HG03571 (cell line): ENCODE results near the gene LBP.
"Not testable (repeated sequence)": the region's sequence is repeated elsewhere in the genome, so short reads cannot be mapped to it uniquely, and the experiment has no call there.

Source experiments
- ATAC-seq: cut with Tn5 transposase; IDR thresholded peaks from one replicate; pipeline ENCODE4 v1.9.1; 2021; ENCODE audit not compliant: unreplicated experiment

The LBP gene

GRCh38 chr20:38393259-38393658, 47.0 kb downstream of the LBP start:
- no peak for ATAC-seq

- ATAC-seq: no peak
Observed at GRCh38 chr20:38395165-38395564, 48.9 kb downstream of the LBP start.

DNA sequence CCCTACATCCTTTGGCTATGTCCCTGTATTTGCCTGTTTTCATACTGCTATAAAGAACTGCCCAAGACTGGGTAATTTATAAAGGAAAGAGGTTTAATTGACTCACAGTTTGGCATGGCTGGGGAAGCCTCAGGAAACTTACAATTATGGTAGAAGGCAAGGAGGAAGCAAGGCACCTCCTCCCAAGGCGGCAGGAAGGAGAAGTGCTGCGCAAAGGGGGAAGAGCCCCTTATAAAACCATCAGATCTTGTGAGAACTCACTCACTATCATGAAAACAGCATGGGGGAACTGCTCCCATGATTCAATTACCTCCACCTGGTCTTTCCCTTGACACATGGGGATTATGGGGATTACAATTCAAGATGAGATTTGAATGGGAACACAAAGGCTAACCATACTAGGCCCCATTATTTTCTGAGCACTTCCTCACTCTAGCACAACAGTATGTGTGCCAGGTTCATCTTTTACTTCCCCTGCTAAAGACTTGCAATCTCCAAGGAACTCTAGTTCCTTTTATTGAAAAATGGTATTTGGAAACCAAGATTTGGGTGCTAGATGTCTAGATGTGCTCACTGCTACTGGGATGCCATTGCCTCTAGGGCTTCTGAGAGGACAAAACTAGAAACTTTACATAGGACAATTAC, 49.6 kb downstream of the LBP start:
- not testable (repeated sequence) for ATAC-seq

DNA sequence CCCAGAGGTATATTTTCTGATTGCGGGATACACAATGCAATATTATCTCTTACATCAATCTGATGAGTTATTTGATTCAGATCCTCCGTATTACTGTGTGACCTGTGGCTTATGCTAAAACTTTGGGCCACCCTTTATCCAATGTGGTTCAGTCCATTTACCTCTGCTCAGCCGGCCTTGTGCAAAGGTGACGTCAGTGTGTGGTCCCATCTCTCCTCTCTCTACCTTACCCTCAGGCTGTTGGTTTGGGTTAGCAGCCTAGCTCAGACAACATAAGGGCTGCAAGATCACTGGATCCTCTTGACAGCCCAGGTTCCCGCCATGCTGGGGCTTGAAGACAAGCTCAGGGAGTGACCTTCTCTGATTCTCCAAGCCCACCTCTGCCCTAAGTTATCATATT, 55.8 kb downstream of the LBP start:
- no peak for ATAC-seq

DNA sequence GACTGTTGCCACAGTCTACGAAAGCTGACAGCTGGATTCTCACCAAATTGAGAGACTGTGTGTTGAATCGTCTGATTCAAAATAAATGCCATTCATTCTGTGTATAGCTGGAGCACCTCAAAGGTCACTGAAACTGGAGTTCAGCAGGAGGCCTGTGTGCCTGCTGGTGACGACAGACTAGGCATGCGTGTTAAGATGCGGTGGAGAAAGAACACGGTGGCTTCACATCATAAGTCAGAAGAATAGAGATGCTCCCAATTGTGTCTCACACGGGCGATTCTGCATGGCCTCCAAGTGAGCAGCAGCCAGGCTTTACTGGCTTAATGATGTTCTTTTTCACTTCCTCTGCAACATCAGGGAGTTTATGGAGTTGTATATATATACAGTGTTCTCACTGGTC, 56.5 kb downstream of the LBP start:
- ATAC-seq: no peak

DNA sequence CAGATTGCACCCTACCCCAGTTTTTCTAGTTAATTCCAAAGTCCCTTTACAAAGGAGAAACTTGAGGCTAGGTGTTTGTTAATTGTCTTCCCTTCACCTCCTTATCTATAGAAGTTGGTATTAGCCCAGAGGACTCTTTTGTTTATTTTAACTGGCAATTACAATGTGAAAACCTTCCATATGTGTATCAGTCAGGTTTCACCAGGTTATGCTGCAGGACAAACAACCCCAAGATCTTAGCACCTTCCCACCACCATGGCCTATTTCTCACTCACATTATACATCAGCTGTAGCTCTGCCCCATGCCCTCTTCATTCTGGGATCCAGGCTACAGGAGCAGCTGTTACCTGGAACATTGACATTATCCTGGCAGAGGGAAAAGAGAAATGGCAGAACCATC, 57.7 kb downstream of the LBP start:
- ATAC-seq: no peak

DNA sequence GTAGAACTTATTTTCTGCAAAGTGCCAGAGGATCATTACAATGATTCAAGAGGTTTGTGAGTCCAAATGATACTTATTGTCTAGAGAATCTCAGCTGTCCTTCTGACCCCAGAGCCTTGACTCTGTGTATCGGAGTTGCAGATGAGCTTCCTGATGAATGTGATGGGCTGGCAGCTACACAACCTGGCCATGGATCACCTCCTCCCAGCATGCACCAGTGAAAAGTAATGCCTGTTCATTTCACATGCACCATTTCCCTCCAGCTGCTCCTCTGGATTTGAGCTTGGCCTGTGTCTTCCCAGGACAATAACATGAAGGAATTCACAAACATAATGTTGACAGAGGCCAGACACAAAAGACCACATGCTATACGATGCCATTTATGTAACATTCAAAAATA, 58.9 kb downstream of the LBP start:
- ATAC-seq: no peak

DNA sequence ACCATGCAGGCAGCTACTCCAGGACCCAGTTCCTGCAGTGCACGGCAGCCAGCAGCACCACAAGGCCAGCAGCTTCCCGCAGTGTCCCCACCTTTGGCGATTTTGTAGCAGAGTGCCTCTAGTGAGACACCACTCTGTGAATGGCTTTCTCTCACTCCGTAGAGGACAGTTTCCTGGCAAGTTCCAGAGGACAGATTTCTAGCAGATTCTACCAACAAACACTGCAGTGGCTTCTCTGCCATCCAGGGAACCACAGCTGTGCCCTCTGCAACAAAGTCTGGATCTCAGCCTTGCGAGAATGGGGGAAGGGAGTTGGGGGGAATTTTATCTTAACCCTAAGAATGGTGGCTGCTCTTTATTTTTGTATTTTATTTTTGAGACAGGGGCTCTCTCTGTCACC, 60.2 kb downstream of the LBP start:
- no peak for ATAC-seq

GRCh38 chr20:38407321-38407720, 61.0 kb downstream of the LBP start:
- no peak for ATAC-seq

DNA sequence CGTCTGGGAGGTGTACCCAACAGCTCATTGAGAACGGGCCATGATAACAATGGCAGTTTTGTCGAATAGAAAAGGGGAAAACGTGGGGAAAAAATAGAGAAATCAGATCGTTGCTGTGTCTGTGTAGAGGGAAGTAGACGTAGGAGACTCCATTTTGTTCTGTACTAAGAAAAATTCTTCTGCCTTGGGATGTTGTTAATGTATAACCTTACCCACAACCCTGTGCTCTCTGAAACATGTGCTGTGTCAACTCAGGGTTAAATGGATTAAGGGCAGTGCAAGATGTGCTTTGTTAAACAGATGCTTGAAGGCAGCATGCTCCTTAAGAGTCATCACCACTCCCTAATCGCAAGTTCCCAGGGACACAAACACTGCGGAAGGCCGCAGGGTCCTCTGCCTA, 61.5 kb downstream of the LBP start:
- not testable (repeated sequence) for ATAC-seq

GRCh38 chr20:38412877-38413577, 66.7 kb downstream of the LBP start:
- no peak for ATAC-seq

DNA sequence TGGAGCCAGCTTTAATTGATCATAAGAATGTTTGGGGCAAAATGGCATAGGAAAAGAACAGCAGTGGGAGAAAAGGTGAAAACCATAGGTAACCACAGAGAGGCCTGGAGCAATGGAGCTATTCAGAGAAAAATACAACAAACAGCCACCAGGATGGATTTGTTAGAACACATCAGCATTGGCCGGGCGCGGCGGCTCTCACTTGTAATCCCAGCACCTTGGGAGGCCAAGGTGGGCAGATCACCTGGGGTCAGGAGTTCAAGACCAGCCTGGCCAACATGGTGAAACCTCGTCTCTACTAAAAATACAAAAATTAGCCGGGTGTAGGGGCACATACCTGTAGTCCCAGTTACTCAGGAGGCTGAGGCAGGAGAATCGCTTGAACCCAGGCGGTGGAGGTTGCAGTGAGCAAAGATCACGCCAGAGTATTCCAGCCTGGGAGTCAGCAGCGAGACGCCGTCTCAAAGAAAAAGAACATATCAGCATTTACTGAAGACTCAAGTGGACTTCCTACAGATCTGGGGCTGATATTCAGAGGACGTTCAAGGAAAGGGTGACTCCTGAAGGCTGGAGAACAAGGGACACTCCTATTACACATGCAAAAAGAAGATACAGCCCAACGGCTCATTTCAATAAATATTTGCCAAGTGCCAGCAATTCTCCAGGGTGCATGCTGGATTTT, 68.6 kb downstream of the LBP start:
- ATAC-seq: no peak

DNA sequence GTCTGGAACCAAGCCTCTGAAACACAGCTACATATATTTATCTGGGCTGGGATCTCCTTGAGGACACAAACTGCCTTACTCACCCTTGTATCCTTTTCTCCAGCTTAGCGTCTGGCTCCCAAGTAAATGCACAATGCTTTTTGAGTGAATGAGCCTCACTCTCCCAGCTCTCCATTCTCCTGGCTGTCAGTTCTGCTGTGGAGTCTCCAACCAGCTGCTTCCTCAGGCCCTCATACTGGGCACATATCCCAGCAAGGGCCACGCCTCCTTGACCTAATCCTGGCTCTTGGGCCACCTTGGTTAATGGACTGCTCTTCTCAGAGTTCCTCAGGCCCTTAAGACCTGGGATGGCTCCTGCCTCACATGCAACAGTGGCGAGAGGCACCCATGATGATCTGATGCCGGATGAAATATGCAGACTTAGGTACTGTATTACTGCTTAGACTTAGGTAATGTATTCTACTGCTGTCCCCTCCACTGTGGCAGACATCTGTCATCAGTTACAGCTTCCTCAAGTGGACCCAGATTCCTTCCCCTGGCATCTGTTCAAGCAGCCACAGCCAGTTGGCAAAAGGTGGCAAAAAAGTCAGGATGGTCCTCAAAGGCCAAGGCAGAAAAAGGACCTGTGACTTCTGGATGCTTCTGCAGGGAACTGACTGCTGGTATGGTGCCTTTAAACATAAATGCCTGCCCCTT, 72.4 kb downstream of the LBP start:
- ATAC-seq: no peak

DNA sequence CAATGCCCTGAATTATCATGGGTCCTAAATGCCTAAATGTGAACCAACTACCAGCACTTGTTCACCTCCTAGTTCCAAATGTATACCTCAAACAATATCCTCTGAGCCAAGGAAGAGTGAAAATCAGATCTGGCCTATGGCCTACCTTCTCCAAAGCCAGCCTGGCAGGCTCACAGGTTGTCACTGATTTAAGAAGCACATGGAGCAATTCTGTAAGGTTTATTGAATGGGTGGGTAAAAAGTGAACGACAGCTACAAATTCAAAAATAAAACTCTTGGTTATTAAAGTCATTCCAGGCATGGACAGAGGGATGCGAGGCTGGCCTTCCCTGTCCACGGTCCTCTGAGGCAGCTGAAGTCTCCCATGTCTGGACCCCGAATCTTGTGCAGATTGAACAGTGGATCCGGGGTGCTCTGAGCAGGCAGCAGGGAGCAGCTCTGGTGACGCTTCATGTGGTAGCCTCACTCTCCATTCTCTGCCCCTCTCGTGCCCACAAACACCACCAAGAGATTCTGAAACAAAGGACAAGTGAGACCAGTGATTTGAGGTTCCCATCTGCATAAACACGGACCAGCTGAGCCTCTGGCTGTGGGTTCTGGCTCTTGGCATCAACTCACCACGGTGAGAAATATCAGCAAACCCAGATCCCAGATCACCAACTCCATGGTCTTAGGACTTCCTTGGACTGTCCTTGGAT, 74.3 kb downstream of the LBP start:
- ATAC-seq: no peak

DNA sequence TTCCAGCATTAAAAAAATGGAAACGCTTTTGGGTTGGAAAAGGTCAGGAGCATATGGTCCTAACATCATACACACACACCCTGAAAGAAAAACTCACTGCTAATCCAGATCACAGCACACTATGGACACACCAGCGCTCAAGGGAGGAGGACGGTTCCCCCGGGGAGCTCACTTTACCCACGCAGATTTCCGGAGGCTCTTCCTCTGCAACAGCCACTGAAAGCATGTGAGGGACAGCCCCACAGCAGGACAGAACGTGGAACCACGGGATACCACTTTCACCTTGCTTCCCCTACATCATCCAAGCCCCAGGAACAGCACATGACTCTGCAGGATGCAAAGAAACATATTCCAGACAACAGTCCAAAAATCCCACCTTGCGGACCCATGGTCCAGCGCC, 75.6 kb downstream of the LBP start:
- no peak for ATAC-seq

- no peak for ATAC-seq
Observed at GRCh38 chr20:38423541-38423940, 77.3 kb downstream of the LBP start.

DNA sequence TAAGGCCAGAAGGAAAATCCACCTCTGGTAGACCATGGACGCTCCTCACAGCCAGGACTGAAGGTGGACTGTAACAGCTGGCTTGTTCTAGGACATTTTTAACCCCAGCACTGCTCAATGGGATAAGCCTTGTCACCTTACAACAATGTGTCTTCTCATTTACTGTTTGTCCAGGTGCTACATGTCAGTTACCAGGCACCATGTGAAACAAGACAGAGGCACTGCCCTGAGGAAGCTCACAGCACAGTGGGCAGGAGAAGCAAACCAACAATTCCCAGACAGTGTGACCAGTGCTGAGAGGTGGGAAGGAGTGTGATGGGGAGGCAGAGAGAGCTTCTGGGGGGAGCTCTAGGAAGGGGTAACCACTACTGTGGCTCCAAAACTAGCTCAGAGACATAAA, 78.1 kb downstream of the LBP start:
- ATAC-seq: no peak

GRCh38 chr20:38426006-38426897, 80.0 kb downstream of the LBP start:
- no peak for ATAC-seq
